GM23338 (cell line): ENCODE results near the gene PRSS50.

Experiments used
- EZH2 ChIP-seq: fragments of 200-600 bp; sonication (generic); IDR thresholded peaks from one replicate; pipeline ENCODE4 v1.8.0; 2017; ENCODE audit warnings: antibody characterized with exemption, mild to moderate bottlenecking, low read depth; ENCODE audit not compliant: unreplicated experiment
- TF ChIP-seq, protein P1 (sequence below), 2 experiments: fragments of 200-600 bp in 1 of 2; sonication (generic) in 1 of 2; conservative IDR thresholded peaks; 2 replicates each; pipeline versions ENCODE4 v1.5.1 to v1.6.1; 2016 to 2017; ENCODE audit warnings: antibody characterized with exemption in 2 of 2, low read depth in 2 of 2, mild to moderate bottlenecking in 2 of 2, moderate library complexity in 1 of 2

DNA sequence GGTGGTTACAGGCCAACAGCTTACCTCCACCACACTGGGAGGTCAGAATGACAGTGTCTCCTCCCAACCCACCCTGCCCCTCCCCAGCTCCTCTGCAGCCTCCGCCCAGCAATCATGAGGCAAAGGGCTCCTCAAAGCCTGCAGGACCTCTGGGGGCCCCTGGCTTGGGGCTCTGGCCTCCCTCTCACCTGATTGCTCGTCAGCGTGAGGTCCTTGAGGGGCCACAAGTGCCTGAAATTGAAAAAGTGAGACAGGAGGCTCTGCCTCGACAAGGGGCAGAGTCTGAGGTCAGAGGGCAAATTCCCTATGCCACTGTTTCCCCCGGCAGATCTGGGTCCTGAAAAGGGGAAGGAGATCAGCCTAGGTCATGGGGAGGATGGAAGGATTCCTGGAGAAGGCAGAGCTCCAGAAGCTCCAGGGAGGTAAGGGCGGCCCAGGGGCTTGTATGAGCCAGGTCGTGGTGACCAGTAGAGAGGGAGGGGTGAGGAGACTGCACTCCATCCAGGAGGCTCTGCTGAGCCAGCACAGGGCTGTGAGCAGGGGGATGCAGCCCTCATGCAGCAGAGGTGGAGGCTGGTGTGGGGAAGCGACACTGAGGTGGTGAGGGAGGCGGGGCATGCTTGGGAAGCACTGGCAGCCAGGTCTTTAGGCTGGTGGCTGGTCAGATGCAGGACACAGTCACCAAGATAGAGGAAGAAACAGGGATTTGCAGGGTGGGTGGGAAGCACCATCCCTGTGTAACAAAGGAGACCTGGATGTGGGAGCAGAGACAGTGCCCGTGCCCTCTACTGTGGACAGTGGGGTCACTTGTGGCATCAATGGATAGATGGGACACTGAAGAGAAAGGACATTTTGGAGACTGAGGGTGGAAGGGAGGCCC, 44.3 kb downstream of the PRSS50 start:
- TF ChIP-seq, protein P1, sequence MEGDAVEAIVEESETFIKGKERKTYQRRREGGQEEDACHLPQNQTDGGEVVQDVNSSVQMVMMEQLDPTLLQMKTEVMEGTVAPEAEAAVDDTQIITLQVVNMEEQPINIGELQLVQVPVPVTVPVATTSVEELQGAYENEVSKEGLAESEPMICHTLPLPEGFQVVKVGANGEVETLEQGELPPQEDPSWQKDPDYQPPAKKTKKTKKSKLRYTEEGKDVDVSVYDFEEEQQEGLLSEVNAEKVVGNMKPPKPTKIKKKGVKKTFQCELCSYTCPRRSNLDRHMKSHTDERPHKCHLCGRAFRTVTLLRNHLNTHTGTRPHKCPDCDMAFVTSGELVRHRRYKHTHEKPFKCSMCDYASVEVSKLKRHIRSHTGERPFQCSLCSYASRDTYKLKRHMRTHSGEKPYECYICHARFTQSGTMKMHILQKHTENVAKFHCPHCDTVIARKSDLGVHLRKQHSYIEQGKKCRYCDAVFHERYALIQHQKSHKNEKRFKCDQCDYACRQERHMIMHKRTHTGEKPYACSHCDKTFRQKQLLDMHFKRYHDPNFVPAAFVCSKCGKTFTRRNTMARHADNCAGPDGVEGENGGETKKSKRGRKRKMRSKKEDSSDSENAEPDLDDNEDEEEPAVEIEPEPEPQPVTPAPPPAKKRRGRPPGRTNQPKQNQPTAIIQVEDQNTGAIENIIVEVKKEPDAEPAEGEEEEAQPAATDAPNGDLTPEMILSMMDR (conservative IDR thresholded peaks at IDR 0.05; ENCODE audit: low read depth in 2 of 2), result no peak
- TF ChIP-seq EZH2, result no peak
